Transverse colon (tissue), 4 donors: ENCODE measurements around the gene SAMD5. TPM values are rescaled to one million over a fixed set of nuclear protein-coding genes. Genes with fewer than 3 reads are reported as not detected.

Source experiments
- DNase-seq: peaks from one replicate; pipeline ENCODE4 v3.0.0-alpha.2; 2019
- H3K27ac ChIP-seq, 4 donors: fragments of 200-600 bp; sonication (generic); 2 replicates each; pipeline ENCODE4 v1.5.1; 2016 to 2018; ENCODE audit warnings: inconsistent platforms in 4 of 4
- H3K27me3 ChIP-seq: fragments of 200-600 bp; sonication (generic); 2 replicates; pipeline ENCODE4 v1.5.1; 2017; ENCODE audit warnings: inconsistent platforms
- H3K36me3 ChIP-seq, 4 donors: fragments of 200-600 bp; sonication (generic); 2 replicates each; pipeline ENCODE4 v1.5.1; 2017 to 2019; ENCODE audit warnings: inconsistent platforms in 4 of 4
- H3K4me1 ChIP-seq, 4 donors: fragments of 200-600 bp; sonication (generic); 2 replicates each; pipeline ENCODE4 v1.5.1; 2017 to 2020; ENCODE audit warnings: inconsistent platforms in 4 of 4
- H3K4me3 ChIP-seq, 4 donors: fragments of 200-600 bp; sonication (generic); 1 replicate in 1 of 4; 2 replicates in 3 of 4; pipeline versions ENCODE4 v1.5.1 to v1.6.1; 2017 to 2019; ENCODE audit warnings: inconsistent platforms in 4 of 4
- H3K9me3 ChIP-seq, 2 donors: fragments of 200-600 bp; sonication (generic); 2 replicates each; pipeline ENCODE4 v1.5.1; 2017 to 2019; ENCODE audit warnings: inconsistent platforms in 2 of 2
- CTCF ChIP-seq, 5 experiments: fragments of 200-600 bp in 3 of 5; fragments of 450-650 bp in 2 of 5; sonication (generic) in 3 of 5; IDR thresholded peaks; 1 replicate in 2 of 5; 2 replicates in 3 of 5; pipeline ENCODE4 v1.5.1; 2016 to 2017; ENCODE audit warnings: antibody characterized with exemption in 5 of 5, inconsistent platforms in 3 of 5, mild to moderate bottlenecking in 2 of 5, moderate library complexity in 1 of 5
- EP300 ChIP-seq: sonication (generic); formaldehyde crosslinking; IDR thresholded peaks from one replicate; pipeline ENCODE4 v1.6.1; 2017; ENCODE audit warnings: antibody characterized with exemption, low read depth
- POLR2A ChIP-seq: fragments of 450-650 bp; IDR thresholded peaks from one replicate; pipeline ENCODE4 v1.6.1; 2016; ENCODE audit warnings: antibody characterized with exemption, mild to moderate bottlenecking, moderate library complexity
- POLR2AphosphoS5 ChIP-seq, 3 donors: sonication (generic); formaldehyde crosslinking; IDR thresholded peaks; one replicate each; pipeline ENCODE4 v1.6.1; 2016; ENCODE audit warnings: antibody characterized with exemption in 3 of 3
- WGBS, 2 donors: methylation state at CpG; one replicate each; pipeline ENCODE4 v1.1.5; 2018; ENCODE audit warnings: low coverage in 1 of 2; 5-methylcytosine and 5-hydroxymethylcytosine counted together
- in situ Hi-C, 4 donors: fragments of 200-750 bp; cut with MboI; loops; one replicate each; pipeline versions ENCODE4 v1.15.0 to v1.15.1; 2017; ENCODE audit warnings: low sequenced_read_pairs in 3 of 4, low pct_ligation_motif_present in 1 of 4, low pct_unique_long_range_greater_than_20kb in 1 of 4
- intact Hi-C: fragments of 100-400 bp; cut with DNase I; formaldehyde crosslinking; loops from one replicate; pipeline ENCODE4 v1.15.1; 2023; ENCODE audit warnings: low total_unique reads
- total RNA-seq, 4 donors: library from RNA; depleted of rRNA; stranded (reverse); fragments of >200 nt; gene quantifications; one replicate each; pipeline ENCODE4 v1.1.0, GENCODE V29; 2016

SAMD5 gene
- total RNA-seq, result 1 to 10 TPM; 1.5 to 7.8 (median 3.7) TPM

- intact Hi-C loops, result loop anchor here (10.0 kb wide), 2 partner anchors 747 to 957 kb away; no protein-coding TSS in a partner anchor
- Histone ChIP-seq H3K4me3 (peak within 1 kb of the TSS; percentile 32 to 75 (median 64)), H3K4me1 (peaks cover 6 to 35% (median 17%) of the 10 kb centered on the region in 4 donors), H3K9me3 (no peaks in the 10 kb centered on the region), H3K27ac (peak within 1 kb of the TSS; percentile 72 to 87 (median 78)), H3K36me3 (no peaks in the 10 kb centered on the region), H3K27me3 (peaks cover 25% of the 10 kb centered on the region)
- TF ChIP-seq POLR2A (no peak), CTCF (IDR thresholded peaks at IDR 0.05) (no peak), POLR2AphosphoS5 (IDR thresholded peaks at IDR 0.05) (peak; percentile 38 to 54 (median 49)), EP300 (no peak)
- DNase-seq, result peak; percentile 74
- WGBS, 2 donors, result 0 to 2% methylated on average over 7 to 90 of the region's 90 CpGs
- in situ Hi-C loops, result loop anchor here (10.0 to 25.0 kb wide), 3 partner anchors 657 to 954 kb away; no protein-coding TSS in a partner anchor
These were observed at the start of gene SAMD5 for GRCh38 chr6:147508042-147508865. Gene SAMD5 (plus strand): TSS chr6:147508690. CDS start chr6:147508929, 239 bp downstream.

DNA sequence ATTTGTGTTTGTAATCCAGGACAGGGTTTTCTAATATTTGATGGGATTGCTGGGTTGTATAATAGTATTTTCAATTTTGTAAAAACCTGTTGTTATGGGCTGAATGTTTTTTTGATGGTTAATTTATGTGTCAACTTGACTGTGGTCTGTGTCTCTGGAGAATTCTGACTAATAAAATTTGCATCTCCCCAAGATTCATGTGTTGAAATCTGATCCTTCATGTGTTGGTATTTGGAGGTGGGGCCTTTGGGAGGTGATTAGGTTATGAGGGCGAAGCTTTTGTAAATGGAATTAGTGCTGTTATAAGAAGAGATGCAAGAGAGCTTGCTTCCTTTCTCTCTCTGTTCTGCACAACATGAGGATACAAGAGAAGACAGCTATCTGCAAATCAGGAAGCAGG, 48.7 kb upstream of the SAMD5 start:
- Histone ChIP-seq H3K36me3 (no peaks in the 10 kb centered on the region), H3K27ac (no peak overlapping the region), H3K4me3 (no peak overlapping the region), H3K27me3 (no peaks in the 10 kb centered on the region), H3K4me1 (no peaks in the 10 kb centered on the region), H3K9me3 (peaks cover 0 to 3% of the 10 kb centered on the region in 2 donors)
- no peak for DNase-seq
- 71 to 78% methylated on average over 1 of the region's 1 CpG for WGBS, 2 donors
- TF ChIP-seq POLR2AphosphoS5 (IDR thresholded peaks at IDR 0.05) (no peak), EP300 (no peak), CTCF (IDR thresholded peaks at IDR 0.05) (no peak), POLR2A (no peak)
- in situ Hi-C loops, result no loop called here
- intact Hi-C loops, result no loop called here

- in situ Hi-C loops, result no loop called here
- no peak for DNase-seq
These were observed 44.8 kb upstream of the SAMD5 start for GRCh38 chr6:147463651-147464050.

DNA sequence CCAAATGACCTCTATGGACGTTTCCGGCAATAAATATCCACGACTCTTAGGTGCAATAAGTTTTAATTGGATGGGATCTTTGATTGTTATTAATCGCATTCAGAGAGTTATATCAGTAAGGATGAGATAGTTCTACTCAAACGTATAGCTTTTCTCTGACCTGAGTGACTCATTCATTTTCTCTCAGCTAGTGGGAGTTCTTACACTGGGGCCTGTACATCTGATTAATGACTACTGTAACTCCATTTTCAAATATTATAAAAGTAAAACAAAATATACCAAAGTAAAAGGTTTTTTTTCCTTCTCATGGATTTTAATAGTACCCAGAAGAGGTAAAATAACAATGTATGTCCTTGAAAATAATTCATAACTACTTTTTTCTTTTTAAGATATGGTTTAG, 41.1 kb upstream of the SAMD5 start:
- Histone ChIP-seq H3K4me1 (peaks cover 0 to 5% (median 0%) of the 10 kb centered on the region in 4 donors), H3K9me3 (no peaks in the 10 kb centered on the region), H3K27ac (no peak overlapping the region), H3K36me3 (no peaks in the 10 kb centered on the region), H3K27me3 (no peaks in the 10 kb centered on the region), H3K4me3 (no peak overlapping the region)
- TF ChIP-seq EP300, result no peak
- TF ChIP-seq POLR2AphosphoS5 (IDR thresholded peaks at IDR 0.05), result no peak
- TF ChIP-seq CTCF (IDR thresholded peaks at IDR 0.05), result no peak
- no peak for TF ChIP-seq POLR2A
- 56 to 62% methylated on average over 5 of the region's 5 CpGs for WGBS, 2 donors
- in situ Hi-C loops (no loop called here), intact Hi-C loops (no loop called here)
- DNase-seq, result no peak

More at GRCh38 chr6:147463651-147464050, 44.8 kb upstream of the SAMD5 start:
- no peak overlapping the region for H3K4me3 ChIP-seq
- peaks cover 0 to 5% (median 0%) of the 10 kb centered on the region in 4 donors for H3K4me1 ChIP-seq
- 50 to 61% methylated on average over 1 of the region's 1 CpG for WGBS, 2 donors
- TF ChIP-seq POLR2AphosphoS5 (IDR thresholded peaks at IDR 0.05), result no peak
- H3K9me3 ChIP-seq, result peaks cover 0 to 3% of the 10 kb centered on the region in 2 donors
- no peaks in the 10 kb centered on the region for H3K36me3 ChIP-seq
- no peak overlapping the region for H3K27ac ChIP-seq
- no peaks in the 10 kb centered on the region for H3K27me3 ChIP-seq
- intact Hi-C loops, result no loop called here
